NT2/D1 (cell line): ENCODE measurements around the gene NADSYN1.

Source experiments
- DNase-seq: peaks from one replicate; pipeline ENCODE4 v3.0.0-alpha.2; 2011; ENCODE audit warnings: low read depth, low spot score
- H3K27me3 ChIP-seq: 2 replicates; pipeline ENCODE4 v1.6.0; 2011; ENCODE audit warnings: mild to moderate bottlenecking; ENCODE audit not compliant: insufficient read length, insufficient read depth
- H3K36me3 ChIP-seq: 2 replicates; pipeline ENCODE4 v1.6.1; 2011; ENCODE audit warnings: mild to moderate bottlenecking, low read length, mixed read lengths; ENCODE audit not compliant: insufficient read depth, insufficient read length
- H3K4me1 ChIP-seq: 2 replicates; pipeline ENCODE4 v1.5.1; 2011; ENCODE audit not compliant: insufficient read depth, insufficient read length
- H3K4me3 ChIP-seq: 2 replicates; pipeline ENCODE4 v1.5.1; 2011; ENCODE audit warnings: low read depth; ENCODE audit not compliant: insufficient read length
- H3K9ac ChIP-seq: 2 replicates; pipeline ENCODE4 v1.6.0; 2011; ENCODE audit warnings: low read depth; ENCODE audit not compliant: insufficient read length
- H3K9me3 ChIP-seq: 2 replicates; pipeline ENCODE4 v1.5.1; 2011; ENCODE audit warnings: mild to moderate bottlenecking, low read length; ENCODE audit not compliant: insufficient read depth
- SUZ12 ChIP-seq: IDR thresholded peaks from 2 replicates; pipeline ENCODE4 v1.6.1; 2011; ENCODE audit not compliant: insufficient read length, insufficient read depth; ENCODE audit errors: extremely low read depth
- YY1 ChIP-seq: IDR thresholded peaks from 2 replicates; pipeline ENCODE4 v1.6.1; 2011; ENCODE audit not compliant: insufficient read length, insufficient read depth
- ZNF274 ChIP-seq: IDR thresholded peaks from 2 replicates; pipeline ENCODE4 v1.6.1; 2011; ENCODE audit warnings: mild to moderate bottlenecking, low read depth, low read length

NADSYN1 gene

DNA sequence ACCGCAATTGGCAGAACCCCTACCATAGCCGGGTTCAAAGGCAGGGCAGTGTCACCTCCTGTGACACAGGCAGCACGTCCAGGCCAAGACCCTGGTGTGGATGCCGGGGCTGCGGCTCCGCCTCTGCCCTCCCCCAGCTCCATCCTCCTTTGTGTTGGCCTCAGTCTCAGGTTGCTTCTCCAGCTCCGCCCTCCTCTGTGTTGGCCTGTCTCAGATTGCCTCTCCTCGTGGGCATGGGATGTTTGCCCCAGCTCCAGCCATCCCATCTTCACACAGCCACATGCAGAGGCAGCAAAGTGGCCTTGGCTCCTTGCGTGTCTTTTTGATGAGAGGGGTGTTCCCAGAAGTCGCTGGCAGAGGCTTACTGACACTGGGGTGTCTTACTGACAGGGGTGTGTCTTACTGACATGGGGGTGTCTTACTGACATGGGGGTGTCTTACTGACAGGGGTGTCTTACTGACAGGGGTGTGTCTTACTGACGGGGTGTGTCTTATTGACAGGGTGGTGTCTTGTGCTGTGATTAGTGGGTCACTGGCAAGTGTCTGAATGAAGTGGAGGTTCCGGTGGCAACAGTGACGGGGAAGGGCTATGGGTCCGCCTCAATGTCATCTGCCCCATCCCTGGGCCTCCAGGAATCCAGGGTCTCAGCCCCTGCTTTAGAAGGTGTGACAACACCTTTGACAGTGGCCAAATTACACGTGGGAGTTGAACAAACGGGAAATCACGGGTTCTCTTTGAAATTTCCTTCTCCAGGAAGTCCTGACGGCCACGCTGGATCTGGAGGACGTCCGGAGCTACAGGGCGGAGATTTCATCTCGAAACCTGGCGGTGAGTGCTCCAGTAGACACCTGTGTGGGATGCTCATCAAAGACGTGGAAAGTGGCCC, 24.9 kb downstream of the NADSYN1 start:
- TF ChIP-seq SUZ12, result no peak
- peaks cover 17% of the 10 kb centered on the region for H3K4me1 ChIP-seq
- H3K27me3 ChIP-seq, result no peaks in the 10 kb centered on the region
- peak; percentile 43 for DNase-seq
- no peak overlapping the region for H3K4me3 ChIP-seq
- H3K9me3 ChIP-seq, result no peaks in the 10 kb centered on the region
- no peak overlapping the region for H3K9ac ChIP-seq
- H3K36me3 ChIP-seq, result peaks cover 81% of the 10 kb centered on the region

DNA sequence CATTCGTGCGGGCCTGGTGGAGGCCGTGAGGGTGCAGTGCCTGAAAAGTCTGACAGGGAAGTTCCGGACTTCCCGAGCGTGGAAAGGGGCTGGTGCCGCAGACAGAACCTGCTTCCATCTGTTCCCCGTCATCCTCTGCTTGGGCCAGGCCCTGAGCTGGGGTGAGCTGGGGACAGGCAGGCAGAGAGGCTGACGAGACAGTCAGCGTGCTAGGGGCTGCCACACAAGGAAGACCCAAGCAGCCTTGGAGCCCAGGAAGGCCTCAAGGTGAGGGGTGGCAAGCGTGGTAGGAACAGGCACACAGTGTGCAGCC, 25.5 kb downstream of the NADSYN1 start:
- H3K36me3 ChIP-seq, result peaks cover 81% of the 10 kb centered on the region
- H3K4me3 ChIP-seq, result no peak overlapping the region
- no peak for DNase-seq
- no peaks in the 10 kb centered on the region for H3K9me3 ChIP-seq
- no peak overlapping the region for H3K9ac ChIP-seq
- H3K27me3 ChIP-seq, result no peaks in the 10 kb centered on the region
- no peak for TF ChIP-seq SUZ12
- no peak for TF ChIP-seq YY1
- no peak for TF ChIP-seq ZNF274
- H3K4me1 ChIP-seq, result peaks cover 17% of the 10 kb centered on the region

DNA sequence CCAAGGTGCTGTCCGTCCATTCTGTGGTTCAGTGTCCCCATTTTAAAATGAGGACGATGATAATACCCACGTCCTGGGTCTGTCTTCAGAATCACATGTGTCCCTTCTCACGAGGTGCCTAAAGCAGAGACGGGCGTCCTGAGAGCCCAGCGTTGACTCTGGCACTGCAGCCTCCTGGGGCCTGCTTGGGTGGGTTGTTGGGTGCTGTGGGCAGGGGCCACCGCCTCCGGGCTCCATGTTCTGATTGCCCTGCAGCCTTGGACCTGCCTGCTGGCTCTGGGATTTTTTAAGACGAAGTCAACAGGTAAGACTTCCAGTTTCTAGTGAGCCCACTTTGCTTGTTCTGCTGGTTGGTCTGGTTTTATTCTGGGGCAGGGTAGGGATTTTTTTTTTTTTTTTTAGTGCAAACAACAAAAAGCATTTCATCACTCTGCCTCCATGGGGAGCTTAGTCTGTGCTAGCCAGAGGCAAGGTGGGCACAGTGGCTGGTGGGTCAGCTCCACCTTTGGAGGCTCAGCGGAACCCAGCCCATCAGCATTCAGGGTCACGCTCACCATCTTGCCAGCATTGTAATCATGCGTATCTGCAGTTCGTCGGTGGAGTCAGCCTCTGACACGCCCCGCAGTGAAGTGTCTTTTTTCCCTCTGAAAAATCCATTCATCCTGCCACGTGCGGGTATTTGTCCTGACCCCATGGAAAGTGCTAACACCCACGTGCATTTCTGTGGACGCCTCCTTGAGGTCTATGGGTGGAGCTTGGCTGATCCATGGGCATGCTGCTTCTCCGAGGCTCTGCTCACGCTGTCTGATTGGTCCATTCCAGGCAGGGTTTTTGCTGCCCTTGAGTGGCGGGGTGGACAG, 28.3 kb downstream of the NADSYN1 start:
- Histone ChIP-seq H3K27me3 (no peaks in the 10 kb centered on the region), H3K4me1 (peaks cover 14% of the 10 kb centered on the region), H3K9ac (no peak overlapping the region), H3K36me3 (peaks cover 86% of the 10 kb centered on the region), H3K4me3 (no peak overlapping the region), H3K9me3 (no peaks in the 10 kb centered on the region)
- TF ChIP-seq ZNF274 (no peak), YY1 (no peak), SUZ12 (no peak)
- no peak for DNase-seq

DNA sequence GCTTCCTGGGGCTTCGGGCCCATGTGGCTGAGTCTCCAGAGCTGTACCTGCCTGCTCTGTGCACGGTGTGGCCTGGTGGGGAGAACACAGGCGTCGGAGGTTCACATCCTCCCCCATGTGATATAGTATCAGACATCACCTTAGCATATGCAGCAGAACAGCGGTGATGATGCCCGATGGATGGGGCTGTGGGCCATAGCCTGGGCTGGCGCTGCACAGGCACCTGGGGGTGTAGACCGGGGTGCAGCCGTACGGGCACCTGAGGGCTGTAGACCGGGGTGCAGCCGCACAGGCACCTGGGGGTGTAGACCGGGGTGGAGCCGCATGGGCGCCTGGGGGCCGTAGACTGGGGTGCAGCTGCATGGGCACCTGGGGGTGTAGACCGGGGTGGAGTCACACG, 29.2 kb downstream of the NADSYN1 start:
- peaks cover 8% of the 10 kb centered on the region for H3K4me1 ChIP-seq

DNA sequence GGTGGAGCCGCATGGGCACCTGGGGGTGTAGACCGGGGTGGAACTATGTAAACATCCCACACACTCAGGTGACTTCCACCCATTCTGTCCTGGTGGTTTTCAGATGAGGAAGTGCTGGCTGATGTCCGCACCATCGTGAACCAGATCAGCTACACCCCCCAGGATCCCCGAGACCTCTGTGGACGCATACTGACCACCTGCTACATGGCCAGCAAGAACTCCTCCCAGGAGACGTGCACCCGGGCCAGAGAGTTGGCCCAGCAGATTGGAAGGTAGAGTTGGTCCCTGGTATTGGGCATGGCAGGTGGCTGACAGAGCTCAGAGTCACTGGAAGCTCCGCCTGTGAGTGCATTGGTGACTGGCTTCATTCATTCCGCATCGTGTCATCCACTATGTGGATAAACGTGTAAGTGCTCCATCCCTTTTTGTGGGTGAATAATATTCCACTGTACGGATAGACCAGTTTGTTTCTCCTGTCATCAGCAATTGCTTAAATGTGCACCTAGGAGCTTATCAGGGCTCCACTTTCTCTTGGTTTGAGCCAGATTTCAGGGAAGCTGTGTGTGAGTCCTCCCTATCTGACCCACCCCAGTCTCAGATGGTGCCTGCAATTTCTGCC, 29.9 kb downstream of the NADSYN1 start:
- Histone ChIP-seq H3K36me3 (peaks cover 75% of the 10 kb centered on the region), H3K4me1 (peaks cover 4% of the 10 kb centered on the region), H3K9ac (no peak overlapping the region), H3K4me3 (no peak overlapping the region), H3K9me3 (no peaks in the 10 kb centered on the region), H3K27me3 (no peaks in the 10 kb centered on the region)
- TF ChIP-seq YY1, result no peak
- no peak for TF ChIP-seq ZNF274
- no peak for TF ChIP-seq SUZ12
- DNase-seq, result no peak

More for the DNA sequence above, 29.2 kb downstream of the NADSYN1 start:
- H3K9ac ChIP-seq, result no peak overlapping the region
- no peak for TF ChIP-seq YY1
- TF ChIP-seq SUZ12, result no peak
- TF ChIP-seq ZNF274, result no peak
- DNase-seq, result no peak
- no peaks in the 10 kb centered on the region for H3K27me3 ChIP-seq
- no peaks in the 10 kb centered on the region for H3K9me3 ChIP-seq
- peaks cover 79% of the 10 kb centered on the region for H3K36me3 ChIP-seq
- no peak overlapping the region for H3K4me3 ChIP-seq

DNA sequence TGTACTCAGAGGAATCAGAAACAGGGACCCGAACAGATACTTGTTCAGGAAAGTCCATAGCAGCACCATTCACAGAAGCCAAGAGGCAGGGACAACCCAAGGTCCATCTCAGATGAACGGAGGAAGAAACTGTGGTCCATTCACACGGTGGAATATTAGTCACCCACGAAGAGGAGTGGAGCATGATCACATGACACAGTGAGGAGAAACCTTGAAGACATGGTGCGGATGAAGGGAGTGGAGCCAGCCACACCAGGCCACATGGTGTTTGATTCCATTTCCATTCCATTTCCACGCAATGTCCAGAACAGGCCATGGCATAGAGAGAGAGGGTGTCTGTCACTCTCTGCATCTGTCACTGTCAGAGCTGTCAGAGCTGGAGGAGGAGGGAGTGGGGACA, 30.7 kb downstream of the NADSYN1 start:
- H3K9ac ChIP-seq, result no peak overlapping the region
- no peaks in the 10 kb centered on the region for H3K27me3 ChIP-seq
- peaks cover 2% of the 10 kb centered on the region for H3K4me1 ChIP-seq
- peaks cover 68% of the 10 kb centered on the region for H3K36me3 ChIP-seq
- H3K4me3 ChIP-seq, result no peak overlapping the region
- TF ChIP-seq SUZ12 (no peak), ZNF274 (no peak), YY1 (no peak)
- no peak for DNase-seq
- H3K9me3 ChIP-seq, result no peaks in the 10 kb centered on the region

DNA sequence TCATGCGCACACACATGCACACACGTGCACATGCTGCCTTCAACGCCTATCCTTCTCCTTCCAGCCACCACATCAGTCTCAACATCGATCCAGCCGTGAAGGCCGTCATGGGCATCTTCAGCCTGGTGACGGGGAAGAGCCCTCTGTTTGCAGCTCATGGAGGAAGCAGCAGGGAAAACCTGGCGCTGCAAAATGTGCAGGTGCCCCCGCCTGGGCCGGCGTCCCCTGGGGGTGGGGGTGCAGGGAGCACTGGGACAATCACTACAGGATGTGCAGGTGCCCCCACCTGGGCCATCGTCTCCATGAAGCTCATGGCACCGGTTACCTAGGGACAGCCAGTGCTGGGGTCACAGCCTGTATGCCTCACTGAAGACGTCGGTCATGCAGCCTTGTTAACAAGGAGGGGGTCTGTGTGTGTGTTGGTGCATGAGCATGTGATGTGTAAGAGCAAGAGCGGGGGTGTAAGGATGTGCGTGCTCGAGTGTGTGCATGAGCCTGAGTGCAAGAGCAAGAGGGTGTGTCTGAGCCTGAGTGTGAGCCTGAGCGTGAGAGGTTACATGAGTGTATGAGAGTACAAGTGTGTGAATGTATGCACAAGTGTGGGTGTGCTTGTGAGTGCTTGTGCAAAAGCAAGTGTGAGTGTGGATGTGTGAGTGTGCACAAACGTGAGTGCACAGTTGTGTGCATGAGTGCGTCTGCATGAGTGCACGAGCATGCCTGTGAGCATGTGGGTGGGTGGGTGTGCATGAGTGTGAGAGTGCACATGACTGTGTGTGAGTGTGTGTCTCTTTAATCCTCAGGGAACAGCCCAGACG, 31.5 kb downstream of the NADSYN1 start:
- H3K27me3 ChIP-seq, result no peaks in the 10 kb centered on the region
- H3K36me3 ChIP-seq, result peaks cover 61% of the 10 kb centered on the region
- peaks cover 2% of the 10 kb centered on the region for H3K4me1 ChIP-seq
- no peak overlapping the region for H3K9ac ChIP-seq
- no peak overlapping the region for H3K4me3 ChIP-seq
- TF ChIP-seq ZNF274, result no peak
- no peak for TF ChIP-seq YY1
- no peak for TF ChIP-seq SUZ12
- DNase-seq, result no peak
- H3K9me3 ChIP-seq, result no peaks in the 10 kb centered on the region
